Measurements from ENCODE around the gene ATE1. TPM values are rescaled to one million over a fixed set of nuclear protein-coding genes. Genes with fewer than 3 reads are reported as not detected.
"Not testable (repeated sequence)": the region's sequence is repeated elsewhere in the genome, so short reads cannot be mapped to it uniquely, and the experiment has no call there.

Gene ATE1
- total RNA-seq, 1 experiment from 2014 or later = 23.8 TPM

DNA sequence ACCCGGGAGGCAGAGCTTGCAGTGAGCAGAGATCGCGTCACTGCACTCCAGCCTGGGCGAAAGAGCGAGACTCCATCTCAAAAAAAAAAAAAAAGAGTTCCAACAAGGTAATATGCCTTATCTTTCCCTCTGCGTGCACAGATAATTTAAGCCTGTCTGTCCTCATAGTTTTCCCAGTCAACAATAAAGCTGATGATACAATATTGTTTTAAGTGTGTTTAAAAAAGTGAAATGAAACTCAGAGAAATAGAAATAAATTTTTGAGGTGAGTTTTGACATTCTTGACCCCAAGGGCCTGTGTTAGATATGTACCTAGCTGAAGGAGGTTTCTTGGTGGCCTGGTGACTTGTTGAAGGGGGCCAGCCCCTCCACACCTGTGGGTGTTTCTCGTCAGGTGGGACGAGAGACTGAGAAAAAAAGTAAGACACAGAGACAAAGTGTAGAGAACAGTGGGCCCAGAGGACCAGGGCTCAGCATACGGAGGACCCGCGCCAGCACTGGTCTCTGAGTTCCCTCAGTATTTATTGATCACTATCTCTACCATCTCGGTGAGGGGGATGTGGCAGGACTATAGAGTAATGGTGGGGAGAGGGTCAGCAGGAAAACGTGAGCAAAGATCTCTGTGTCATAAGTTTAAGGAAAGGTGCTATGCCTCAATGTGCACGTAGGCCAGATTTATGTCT lies 1.9 kb upstream of the ATE1 start:
- Mint-ChIP-seq H3K27ac (peak overlapping the region; percentile 75), H3K4me1 (peaks cover 19% of the 10 kb centered on the region), H3K4me3 (peak overlapping the region; percentile 36)
- CTCF ChIA-PET; ATAC-seq; H3K27me3 Mint-ChIP-seq (ENCODE audit: low read depth); H3K9me3 Mint-ChIP-seq; H3K36me3 Mint-ChIP-seq; DNase-seq (ENCODE audit: low spot score): not testable (repeated sequence)
- POLR2A ChIA-PET = interaction anchor here (1.0 kb wide), 1 partner anchor 38 kb away, joined by 3 read pairs; no protein-coding TSS in a partner anchor

DNA sequence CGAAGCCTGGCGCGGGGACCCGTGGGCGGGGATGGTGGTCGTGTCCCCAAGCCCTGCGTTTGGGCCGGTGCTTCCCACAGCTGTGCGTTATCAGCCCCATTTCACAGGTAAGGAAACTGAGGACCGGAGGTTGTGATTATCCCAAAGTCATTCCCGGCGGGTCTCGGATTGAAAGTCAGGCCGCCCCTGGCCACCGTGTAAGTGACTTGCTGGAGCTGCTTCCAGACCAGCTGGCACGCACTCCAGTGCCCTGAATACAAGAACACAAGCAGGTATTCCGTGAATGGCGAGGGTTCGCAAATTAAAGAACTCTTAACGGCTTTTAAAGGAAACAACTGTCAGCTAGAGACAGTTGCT lies 675 bp upstream of the ATE1 start:
- ChIA-PET POLR2A (interaction anchor here (1.0 to 1.1 kb wide), 3 partner anchors 37 to 235 kb away, joined by 3 to 6 read pairs (median 5); no protein-coding TSS in a partner anchor), CTCF (interaction anchor here (1.0 kb wide), 1 partner anchor 123 kb away, joined by 7 read pairs; no protein-coding TSS in a partner anchor)
- Mint-ChIP-seq H3K27me3 (ENCODE audit: low read depth) (no peaks in the 10 kb centered on the region; the same call in 1 of the 2 replicates), H3K4me1 (peaks cover 19% of the 10 kb centered on the region), H3K4me3 (peak overlapping the region; percentile 73), H3K36me3 (no peaks in the 10 kb centered on the region), H3K27ac (0 out of 2 replicates have a peak overlapping the region, but pooled peaks have one; percentile 57), H3K9me3 (no peaks in the 10 kb centered on the region)
- ATAC-seq (no peak), DNase-seq (ENCODE audit: low spot score) (no peak)
- TF ChIP-seq NR2C2 (CRISPR knock-in tag; IDR thresholded peaks at IDR 0.05) (0 out of 2 replicates have a peak, but pooled peaks have one; percentile 30), CREM (CRISPR knock-in tag; IDR thresholded peaks at IDR 0.05) (no peak), NFE2L1 (CRISPR knock-in tag; IDR thresholded peaks at IDR 0.05) (0 out of 2 replicates have a peak, but pooled peaks have one; percentile 4), GTF2I (CRISPR knock-in tag; conservative IDR thresholded peaks at IDR 0.05) (peak; percentile 95)
- TF ChIP-seq, protein P1, sequence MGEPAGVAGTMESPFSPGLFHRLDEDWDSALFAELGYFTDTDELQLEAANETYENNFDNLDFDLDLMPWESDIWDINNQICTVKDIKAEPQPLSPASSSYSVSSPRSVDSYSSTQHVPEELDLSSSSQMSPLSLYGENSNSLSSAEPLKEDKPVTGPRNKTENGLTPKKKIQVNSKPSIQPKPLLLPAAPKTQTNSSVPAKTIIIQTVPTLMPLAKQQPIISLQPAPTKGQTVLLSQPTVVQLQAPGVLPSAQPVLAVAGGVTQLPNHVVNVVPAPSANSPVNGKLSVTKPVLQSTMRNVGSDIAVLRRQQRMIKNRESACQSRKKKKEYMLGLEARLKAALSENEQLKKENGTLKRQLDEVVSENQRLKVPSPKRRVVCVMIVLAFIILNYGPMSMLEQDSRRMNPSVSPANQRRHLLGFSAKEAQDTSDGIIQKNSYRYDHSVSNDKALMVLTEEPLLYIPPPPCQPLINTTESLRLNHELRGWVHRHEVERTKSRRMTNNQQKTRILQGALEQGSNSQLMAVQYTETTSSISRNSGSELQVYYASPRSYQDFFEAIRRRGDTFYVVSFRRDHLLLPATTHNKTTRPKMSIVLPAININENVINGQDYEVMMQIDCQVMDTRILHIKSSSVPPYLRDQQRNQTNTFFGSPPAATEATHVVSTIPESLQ (CRISPR knock-in tag; IDR thresholded peaks at IDR 0.05) = no peak

DNA sequence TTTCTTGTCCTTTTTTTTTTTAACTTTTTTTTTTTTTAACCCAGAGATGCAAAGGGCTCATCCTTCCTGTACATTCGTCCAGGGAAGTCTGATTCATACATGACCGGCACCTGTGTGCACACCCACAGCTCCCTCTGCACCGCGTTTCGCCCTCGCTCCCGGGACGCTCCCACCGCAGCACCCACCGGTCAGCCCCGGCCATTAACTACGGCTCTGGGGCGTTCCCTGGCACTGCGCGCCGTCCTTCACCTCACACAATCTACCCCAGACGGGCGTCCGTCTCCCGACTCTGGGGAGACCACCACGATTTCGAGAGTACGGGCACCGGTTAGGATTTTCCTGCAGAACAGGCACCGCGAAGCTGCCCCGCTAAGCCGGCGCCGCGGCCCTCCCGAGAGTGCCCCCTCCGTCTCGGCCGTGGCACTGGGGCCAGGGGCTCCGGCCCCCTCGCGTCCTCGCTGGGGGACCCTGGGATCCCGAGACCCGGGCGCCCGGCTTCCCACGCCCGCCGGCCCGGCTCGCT lies 452 bp downstream of the ATE1 start:
- CTCF ChIA-PET = interaction anchor here (1.0 kb wide), 1 partner anchor 124 kb away, joined by 7 read pairs; no protein-coding TSS in a partner anchor
- H3K27me3 Mint-ChIP-seq (ENCODE audit: low read depth) = no peaks in the 10 kb centered on the region; the same call in 1 of the 2 replicates
- TF ChIP-seq GRHL2 (CRISPR knock-in tag; IDR thresholded peaks at IDR 0.05; ENCODE audit: insufficient replicate concordance, severe bottlenecking) = no peak
- TF ChIP-seq, protein P2, sequence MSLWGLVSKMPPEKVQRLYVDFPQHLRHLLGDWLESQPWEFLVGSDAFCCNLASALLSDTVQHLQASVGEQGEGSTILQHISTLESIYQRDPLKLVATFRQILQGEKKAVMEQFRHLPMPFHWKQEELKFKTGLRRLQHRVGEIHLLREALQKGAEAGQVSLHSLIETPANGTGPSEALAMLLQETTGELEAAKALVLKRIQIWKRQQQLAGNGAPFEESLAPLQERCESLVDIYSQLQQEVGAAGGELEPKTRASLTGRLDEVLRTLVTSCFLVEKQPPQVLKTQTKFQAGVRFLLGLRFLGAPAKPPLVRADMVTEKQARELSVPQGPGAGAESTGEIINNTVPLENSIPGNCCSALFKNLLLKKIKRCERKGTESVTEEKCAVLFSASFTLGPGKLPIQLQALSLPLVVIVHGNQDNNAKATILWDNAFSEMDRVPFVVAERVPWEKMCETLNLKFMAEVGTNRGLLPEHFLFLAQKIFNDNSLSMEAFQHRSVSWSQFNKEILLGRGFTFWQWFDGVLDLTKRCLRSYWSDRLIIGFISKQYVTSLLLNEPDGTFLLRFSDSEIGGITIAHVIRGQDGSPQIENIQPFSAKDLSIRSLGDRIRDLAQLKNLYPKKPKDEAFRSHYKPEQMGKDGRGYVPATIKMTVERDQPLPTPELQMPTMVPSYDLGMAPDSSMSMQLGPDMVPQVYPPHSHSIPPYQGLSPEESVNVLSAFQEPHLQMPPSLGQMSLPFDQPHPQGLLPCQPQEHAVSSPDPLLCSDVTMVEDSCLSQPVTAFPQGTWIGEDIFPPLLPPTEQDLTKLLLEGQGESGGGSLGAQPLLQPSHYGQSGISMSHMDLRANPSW (CRISPR knock-in tag; conservative IDR thresholded peaks at IDR 0.05; ENCODE audit: low read depth) = 0 out of 2 replicates have a peak, but pooled peaks have one; percentile 19
- TF ChIP-seq, protein P3, sequence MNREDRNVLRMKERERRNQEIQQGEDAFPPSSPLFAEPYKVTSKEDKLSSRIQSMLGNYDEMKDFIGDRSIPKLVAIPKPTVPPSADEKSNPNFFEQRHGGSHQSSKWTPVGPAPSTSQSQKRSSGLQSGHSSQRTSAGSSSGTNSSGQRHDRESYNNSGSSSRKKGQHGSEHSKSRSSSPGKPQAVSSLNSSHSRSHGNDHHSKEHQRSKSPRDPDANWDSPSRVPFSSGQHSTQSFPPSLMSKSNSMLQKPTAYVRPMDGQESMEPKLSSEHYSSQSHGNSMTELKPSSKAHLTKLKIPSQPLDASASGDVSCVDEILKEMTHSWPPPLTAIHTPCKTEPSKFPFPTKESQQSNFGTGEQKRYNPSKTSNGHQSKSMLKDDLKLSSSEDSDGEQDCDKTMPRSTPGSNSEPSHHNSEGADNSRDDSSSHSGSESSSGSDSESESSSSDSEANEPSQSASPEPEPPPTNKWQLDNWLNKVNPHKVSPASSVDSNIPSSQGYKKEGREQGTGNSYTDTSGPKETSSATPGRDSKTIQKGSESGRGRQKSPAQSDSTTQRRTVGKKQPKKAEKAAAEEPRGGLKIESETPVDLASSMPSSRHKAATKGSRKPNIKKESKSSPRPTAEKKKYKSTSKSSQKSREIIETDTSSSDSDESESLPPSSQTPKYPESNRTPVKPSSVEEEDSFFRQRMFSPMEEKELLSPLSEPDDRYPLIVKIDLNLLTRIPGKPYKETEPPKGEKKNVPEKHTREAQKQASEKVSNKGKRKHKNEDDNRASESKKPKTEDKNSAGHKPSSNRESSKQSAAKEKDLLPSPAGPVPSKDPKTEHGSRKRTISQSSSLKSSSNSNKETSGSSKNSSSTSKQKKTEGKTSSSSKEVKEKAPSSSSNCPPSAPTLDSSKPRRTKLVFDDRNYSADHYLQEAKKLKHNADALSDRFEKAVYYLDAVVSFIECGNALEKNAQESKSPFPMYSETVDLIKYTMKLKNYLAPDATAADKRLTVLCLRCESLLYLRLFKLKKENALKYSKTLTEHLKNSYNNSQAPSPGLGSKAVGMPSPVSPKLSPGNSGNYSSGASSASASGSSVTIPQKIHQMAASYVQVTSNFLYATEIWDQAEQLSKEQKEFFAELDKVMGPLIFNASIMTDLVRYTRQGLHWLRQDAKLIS (CRISPR knock-in tag; IDR thresholded peaks at IDR 0.05; ENCODE audit: borderline replicate concordance) = 0 out of 2 replicates have a peak, but pooled peaks have one; percentile 52
- TF ChIP-seq, protein P4, sequence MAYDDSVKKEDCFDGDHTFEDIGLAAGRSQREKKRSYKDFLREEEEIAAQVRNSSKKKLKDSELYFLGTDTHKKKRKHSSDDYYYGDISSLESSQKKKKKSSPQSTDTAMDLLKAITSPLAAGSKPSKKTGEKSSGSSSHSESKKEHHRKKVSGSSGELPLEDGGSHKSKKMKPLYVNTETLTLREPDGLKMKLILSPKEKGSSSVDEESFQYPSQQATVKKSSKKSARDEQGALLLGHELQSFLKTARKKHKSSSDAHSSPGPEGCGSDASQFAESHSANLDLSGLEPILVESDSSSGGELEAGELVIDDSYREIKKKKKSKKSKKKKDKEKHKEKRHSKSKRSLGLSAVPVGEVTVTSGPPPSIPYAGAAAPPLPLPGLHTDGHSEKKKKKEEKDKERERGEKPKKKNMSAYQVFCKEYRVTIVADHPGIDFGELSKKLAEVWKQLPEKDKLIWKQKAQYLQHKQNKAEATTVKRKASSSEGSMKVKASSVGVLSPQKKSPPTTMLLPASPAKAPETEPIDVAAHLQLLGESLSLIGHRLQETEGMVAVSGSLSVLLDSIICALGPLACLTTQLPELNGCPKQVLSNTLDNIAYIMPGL (CRISPR knock-in tag; IDR thresholded peaks at IDR 0.05) = peak; percentile 53; the same call in 1 of the 2 replicates
- H3K4me1 Mint-ChIP-seq = peaks cover 19% of the 10 kb centered on the region
- no peaks in the 10 kb centered on the region for H3K9me3 Mint-ChIP-seq
- peaks cover 8% of the 10 kb centered on the region for H3K36me3 Mint-ChIP-seq
- H3K4me3 Mint-ChIP-seq = peak overlapping the region; percentile 87
- peak; percentile 44 for DNase-seq (ENCODE audit: low spot score)
- peak; percentile 55 for ATAC-seq
- POLR2A ChIA-PET = interaction anchor here (1.0 to 1.1 kb wide), 3 partner anchors 36 to 236 kb away, joined by 3 to 6 read pairs (median 5); no protein-coding TSS in a partner anchor
- H3K27ac Mint-ChIP-seq = peak overlapping the region; percentile 69

Data from WTC11 (cell line).